ENCODE results near the gene ECD.

- no peak for TF ChIP-seq SUZ12 (IDR thresholded peaks at IDR 0.05; ENCODE audit: extremely low read depth, insufficient read depth, insufficient read length)
- TF ChIP-seq YY1 (IDR thresholded peaks at IDR 0.05; ENCODE audit: insufficient read depth, insufficient read length) = no peak
- TF ChIP-seq ZNF274 (IDR thresholded peaks at IDR 0.05; ENCODE audit: low read depth, low read length) = no peak
Observed at GRCh38 chr10:73190188-73190587, 22.4 kb upstream of the ECD start.

Measured in NT2/D1 (cell line).